CD14-positive monocyte (primary cell): Measurements from ENCODE around the gene CNGB1. TPM values are rescaled to one million over a fixed set of nuclear protein-coding genes. Genes with fewer than 3 reads are reported as not detected.

Source experiments
- DNase-seq, 3 donors: peaks; one replicate each; pipeline ENCODE4 v3.0.0-alpha.2; 2011 to 2022
- H2AFZ ChIP-seq: 2 replicates; pipeline ENCODE4 v1.6.0; 2012; ENCODE audit warnings: mild to moderate bottlenecking, low read depth, low read length, inconsistent platforms; ENCODE audit not compliant: insufficient read depth, poor library complexity, severe bottlenecking
- H3K27ac ChIP-seq, 2 donors: 1 replicate in 1 of 2; 2 replicates in 1 of 2; pipeline ENCODE4 v1.5.1; 2012 to 2013; ENCODE audit warnings: low read length in 2 of 2, control low read depth in 1 of 2, inconsistent platforms in 1 of 2, low read depth in 1 of 2, mild to moderate bottlenecking in 1 of 2
- H3K27me3 ChIP-seq, 2 donors: one replicate each; pipeline versions ENCODE4 v1.6.0 to v1.6.1; 2011 to 2013; ENCODE audit warnings: low read length in 2 of 2; ENCODE audit not compliant: control insufficient read depth in 2 of 2, insufficient read depth in 2 of 2
- H3K36me3 ChIP-seq, 2 donors: replicated peaks in 1 of 2; 1 replicate in 1 of 2; 2 replicates in 1 of 2; pipeline versions ENCODE4 v1.5.1 to v1.6.1; 2012 to 2013; ENCODE audit warnings: low read length in 2 of 2, control low read depth in 1 of 2, inconsistent platforms in 1 of 2, mild to moderate bottlenecking in 1 of 2; ENCODE audit not compliant: insufficient read depth in 2 of 2, control insufficient read depth in 1 of 2
- H3K4me1 ChIP-seq, 2 donors: 1 replicate in 1 of 2; 2 replicates in 1 of 2; pipeline versions ENCODE4 v1.5.1 to v1.6.1; 2012 to 2013; ENCODE audit warnings: low read length in 2 of 2, control low read depth in 1 of 2, inconsistent platforms in 1 of 2, mild to moderate bottlenecking in 1 of 2, moderate library complexity in 1 of 2; ENCODE audit not compliant: insufficient read depth in 2 of 2, control insufficient read depth in 1 of 2
- H3K4me2 ChIP-seq: replicated peaks from 2 replicates; pipeline ENCODE3; 2012; ENCODE audit warnings: low read length, moderate library complexity, mild to moderate bottlenecking; ENCODE audit not compliant: poor library complexity, severe bottlenecking; ENCODE audit errors: extremely low read depth
- H3K4me3 ChIP-seq, 3 experiments: fragments of 200-600 bp in 1 of 3; sonication (generic) in 1 of 3; replicated peaks in 1 of 3; 1 replicate in 2 of 3; 2 replicates in 1 of 3; pipeline ENCODE4 v1.5.1; 2011 to 2013; ENCODE audit warnings: low read length in 3 of 3, mild to moderate bottlenecking in 3 of 3, control low read depth in 2 of 3, low read depth in 2 of 3, inconsistent platforms in 1 of 3, moderate library complexity in 1 of 3
- H3K79me2 ChIP-seq: 2 replicates; pipeline ENCODE4 v1.6.0; 2012; ENCODE audit warnings: mild to moderate bottlenecking, control low read depth, inconsistent platforms, low read length, moderate library complexity; ENCODE audit not compliant: insufficient read depth
- H3K9ac ChIP-seq: 2 replicates; pipeline ENCODE4 v1.6.0; 2017; ENCODE audit warnings: low read length, mild to moderate bottlenecking; ENCODE audit not compliant: insufficient read depth, poor library complexity, severe bottlenecking
- H3K9me3 ChIP-seq, 2 donors: replicated peaks in 1 of 2; 1 replicate in 1 of 2; 2 replicates in 1 of 2; pipeline versions ENCODE4 v1.5.1 to v1.6.1; 2012 to 2013; ENCODE audit warnings: low read length in 2 of 2, control low read depth in 1 of 2; ENCODE audit not compliant: control insufficient read depth in 1 of 2, insufficient read depth in 1 of 2
- H4K20me1 ChIP-seq: 2 replicates; pipeline ENCODE4 v1.6.0; 2012; ENCODE audit warnings: mild to moderate bottlenecking, low read length, control low read depth, moderate library complexity; ENCODE audit not compliant: insufficient read depth
- H3K27ac Mint-ChIP-seq, 7 donors: one replicate each; pipeline ENCODE4 v1.8.0; 2020; ENCODE audit warnings: mild to moderate bottlenecking in 7 of 7, mixed read lengths in 7 of 7, moderate library complexity in 6 of 7, inconsistent platforms in 2 of 7
- H3K27me3 Mint-ChIP-seq, 3 donors: one replicate each; pipeline ENCODE4 v1.8.0; 2021 to 2022; ENCODE audit warnings: low read depth in 3 of 3, mild to moderate bottlenecking in 3 of 3, mixed read lengths in 3 of 3, moderate library complexity in 3 of 3, inconsistent platforms in 1 of 3
- H3K36me3 Mint-ChIP-seq, 2 donors: one replicate each; pipeline ENCODE4 v1.8.0; 2020; ENCODE audit warnings: mixed read lengths in 2 of 2, inconsistent platforms in 1 of 2, mild to moderate bottlenecking in 1 of 2
- H3K4me1 Mint-ChIP-seq: one replicate; pipeline ENCODE4 v1.8.0; 2020; ENCODE audit warnings: mild to moderate bottlenecking, mixed read lengths
- H3K4me3 Mint-ChIP-seq, 2 donors: one replicate each; pipeline ENCODE4 v1.8.0; 2020; ENCODE audit warnings: mild to moderate bottlenecking in 2 of 2, mixed read lengths in 2 of 2, moderate library complexity in 1 of 2
- H3K9me3 Mint-ChIP-seq, 7 donors: one replicate each; pipeline ENCODE4 v1.8.0; 2020 to 2022; ENCODE audit warnings: mixed read lengths in 7 of 7, mild to moderate bottlenecking in 6 of 7, moderate library complexity in 6 of 7, inconsistent platforms in 2 of 7
- CTCF ChIP-seq: fragments of 200-600 bp; IDR thresholded peaks from one replicate; pipeline ENCODE4 v1.8.0; 2022; ENCODE audit warnings: antibody characterized with exemption, mild to moderate bottlenecking
- WGBS: methylation state at CpG from one replicate; pipeline ENCODE4 v1.1.5; 2013; ENCODE audit warnings: missing lambda C conversion rate; ENCODE audit not compliant: insufficient coverage; 5-methylcytosine and 5-hydroxymethylcytosine counted together
- intact Hi-C, 2 donors: fragments of 100-400 bp; cut with micrococcal nuclease; formaldehyde crosslinking; loops; one replicate each; pipeline versions ENCODE4 v1.15.0 to v1.15.1; 2023
- polyA plus RNA-seq, 3 donors: library from polyadenylated mRNA; depleted of rRNA in 1 of 3; unstranded in 2 of 3; stranded (reverse) in 1 of 3; fragments of 300-500 nt in 2 of 3; fragments of >200 nt in 1 of 3; fragmentation: Illumina TruSeq in 2 of 3; gene quantifications; 1 replicate in 2 of 3; 2 replicates in 1 of 3; pipeline ENCODE4 v1.2.3, GENCODE V29; 2012 to 2021

Gene CNGB1
- polyA plus RNA-seq, 3 donors, result not detected

GRCh38 chr16:57988929-57989328 is 18.0 kb upstream of the CNGB1 start:
- H3K4me1 ChIP-seq, result peaks cover 19 to 22% of the 10 kb centered on the region in 2 donors
- H3K4me3 ChIP-seq, result no peak overlapping the region
- Mint-ChIP-seq H3K27me3 (peaks cover 20 to 31% (median 30%) of the 10 kb centered on the region in 3 donors), H3K4me3 (no peak overlapping the region), H3K4me1 (peaks cover 21% of the 10 kb centered on the region), H3K9me3 (peaks cover 0 to 19% (median 2%) of the 10 kb centered on the region in 7 donors), H3K27ac (no peak overlapping the region), H3K36me3 (peaks cover 5 to 9% of the 10 kb centered on the region in 2 donors)
- H4K20me1 ChIP-seq, result peaks cover 17% of the 10 kb centered on the region
- no peak overlapping the region for H3K27ac ChIP-seq
- H3K9ac ChIP-seq, result no peak overlapping the region
- 20% methylated on average over 1 of the region's 1 CpG for WGBS
- peaks cover 0 to 23% of the 10 kb centered on the region in 2 donors for H3K27me3 ChIP-seq
- H3K9me3 ChIP-seq, result no peaks in the 10 kb centered on the region
- intact Hi-C loops, result no loop called here
- H2AFZ ChIP-seq, result no peak overlapping the region
- H3K79me2 ChIP-seq, result peaks cover under 1% of the 10 kb centered on the region
- no peak overlapping the region for H3K4me2 ChIP-seq
- H3K36me3 ChIP-seq, result peaks cover 0 to 8% of the 10 kb centered on the region in 2 donors
- no peak for TF ChIP-seq CTCF
- no peak for DNase-seq

GRCh38 chr16:57987441-57988177 is 16.7 kb upstream of the CNGB1 start:
- H3K9me3 Mint-ChIP-seq, result peaks cover 0 to 19% (median 2%) of the 10 kb centered on the region in 7 donors
- H3K27me3 Mint-ChIP-seq, result peaks cover 23 to 37% (median 35%) of the 10 kb centered on the region in 3 donors
- Histone ChIP-seq H3K9me3 (no peaks in the 10 kb centered on the region), H3K4me3 (no peak overlapping the region), H3K4me2 (no peak overlapping the region), H2AFZ (no peak overlapping the region), H3K36me3 (no peaks in the 10 kb centered on the region), H4K20me1 (peaks cover 5% of the 10 kb centered on the region), H3K9ac (no peak overlapping the region), H3K27ac (no peak overlapping the region), H3K79me2 (no peaks in the 10 kb centered on the region), H3K4me1 (peaks cover 13 to 15% of the 10 kb centered on the region in 2 donors), H3K27me3 (peaks cover 0 to 25% of the 10 kb centered on the region in 2 donors)
- no peak for TF ChIP-seq CTCF
- H3K27ac Mint-ChIP-seq, result peak overlapping the region in 1 of 7 donors; percentile 20
- 100% methylated on average over 4 of the region's 8 CpGs for WGBS
- no peak overlapping the region for H3K4me3 Mint-ChIP-seq
- H3K4me1 Mint-ChIP-seq, result peaks cover 11% of the 10 kb centered on the region
- H3K36me3 Mint-ChIP-seq, result peaks cover 2 to 3% of the 10 kb centered on the region in 2 donors
- intact Hi-C loops, result no loop called here
- no peak for DNase-seq
